ENCODE measurements around the gene RTBDN.

DNA sequence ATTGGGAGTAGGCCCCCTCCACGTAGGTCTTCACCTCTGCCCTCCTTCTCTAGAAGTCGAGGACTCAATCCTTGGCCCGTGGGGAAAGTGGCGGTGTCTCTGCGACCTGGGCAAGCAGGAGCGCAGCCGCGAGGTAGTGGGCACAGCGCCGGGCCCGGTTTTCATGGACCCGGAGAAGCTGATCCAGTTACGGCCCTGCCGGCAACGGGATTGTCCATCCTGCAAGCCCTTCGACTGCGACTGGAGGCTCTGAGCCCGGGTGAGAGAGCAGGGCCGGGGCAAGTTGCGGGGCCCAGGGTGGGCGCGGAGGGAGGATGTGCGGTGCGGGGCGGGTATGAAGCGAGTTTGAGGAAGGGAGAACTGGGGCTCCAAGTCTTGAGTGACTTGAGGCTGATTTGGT, 30.3 kb downstream of the RTBDN start:
- TF ChIP-seq, protein P1, sequence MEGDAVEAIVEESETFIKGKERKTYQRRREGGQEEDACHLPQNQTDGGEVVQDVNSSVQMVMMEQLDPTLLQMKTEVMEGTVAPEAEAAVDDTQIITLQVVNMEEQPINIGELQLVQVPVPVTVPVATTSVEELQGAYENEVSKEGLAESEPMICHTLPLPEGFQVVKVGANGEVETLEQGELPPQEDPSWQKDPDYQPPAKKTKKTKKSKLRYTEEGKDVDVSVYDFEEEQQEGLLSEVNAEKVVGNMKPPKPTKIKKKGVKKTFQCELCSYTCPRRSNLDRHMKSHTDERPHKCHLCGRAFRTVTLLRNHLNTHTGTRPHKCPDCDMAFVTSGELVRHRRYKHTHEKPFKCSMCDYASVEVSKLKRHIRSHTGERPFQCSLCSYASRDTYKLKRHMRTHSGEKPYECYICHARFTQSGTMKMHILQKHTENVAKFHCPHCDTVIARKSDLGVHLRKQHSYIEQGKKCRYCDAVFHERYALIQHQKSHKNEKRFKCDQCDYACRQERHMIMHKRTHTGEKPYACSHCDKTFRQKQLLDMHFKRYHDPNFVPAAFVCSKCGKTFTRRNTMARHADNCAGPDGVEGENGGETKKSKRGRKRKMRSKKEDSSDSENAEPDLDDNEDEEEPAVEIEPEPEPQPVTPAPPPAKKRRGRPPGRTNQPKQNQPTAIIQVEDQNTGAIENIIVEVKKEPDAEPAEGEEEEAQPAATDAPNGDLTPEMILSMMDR (IDR thresholded peaks at IDR 0.05 in 4 of 5, conservative IDR thresholded peaks at IDR 0.05 in 1 of 5) = no peak
- TF ChIP-seq POLR2A (IDR thresholded peaks at IDR 0.05) = no peak

Data from gastrocnemius medialis (tissue), 4 donors.